Inflammatory macrophage (primary cell): ENCODE measurements around the gene CSMD2.

Experiments
- DNase-seq, 2 donors: peaks; one replicate each; pipeline ENCODE4 v3.0.0-alpha.2; 2020 to 2022

The CSMD2 gene

DNA sequence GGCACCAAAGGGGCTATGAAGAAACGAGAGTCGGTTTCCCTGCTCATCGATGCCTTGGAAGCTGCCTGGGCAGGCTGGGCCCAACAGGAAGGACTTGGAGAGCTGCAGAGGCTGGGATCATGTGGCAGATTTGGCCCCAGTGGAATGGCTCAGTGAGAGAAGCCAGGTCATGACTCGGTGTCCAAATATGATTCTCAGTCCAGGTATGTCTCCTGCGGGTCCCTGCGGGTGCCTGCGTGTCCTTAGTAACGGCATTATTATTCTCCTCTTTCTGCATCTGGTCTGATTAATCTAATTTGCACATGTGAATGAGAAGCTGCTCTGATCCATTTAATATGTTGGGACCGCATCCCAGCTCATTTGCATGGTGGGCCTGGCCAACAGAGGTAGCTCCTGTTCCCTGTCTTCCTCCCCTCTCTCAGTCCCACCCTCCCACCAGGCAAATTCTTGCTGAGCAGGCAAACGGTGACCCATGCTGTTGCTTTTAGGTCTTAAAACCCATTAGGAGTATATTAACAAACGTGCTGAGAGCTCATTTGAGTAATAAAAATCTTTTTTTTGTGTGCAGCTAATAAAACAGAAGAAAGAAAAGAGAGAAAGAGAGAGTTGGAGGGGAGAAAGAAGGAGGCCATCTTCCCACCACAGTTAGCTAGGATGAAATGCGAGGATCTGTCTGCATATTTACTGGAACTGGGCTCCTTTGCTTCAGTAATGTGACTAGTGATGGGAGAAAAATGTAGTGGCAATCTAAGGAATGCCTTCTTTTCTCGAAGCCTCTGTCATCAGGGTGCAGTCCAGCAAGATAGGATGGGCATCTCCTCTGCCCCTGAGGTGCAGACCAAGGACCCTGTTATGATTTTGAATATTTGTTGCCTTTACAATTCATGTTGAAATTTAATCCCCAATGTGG lies 167.6 kb downstream of the CSMD2 start:
- no peak for DNase-seq

DNA sequence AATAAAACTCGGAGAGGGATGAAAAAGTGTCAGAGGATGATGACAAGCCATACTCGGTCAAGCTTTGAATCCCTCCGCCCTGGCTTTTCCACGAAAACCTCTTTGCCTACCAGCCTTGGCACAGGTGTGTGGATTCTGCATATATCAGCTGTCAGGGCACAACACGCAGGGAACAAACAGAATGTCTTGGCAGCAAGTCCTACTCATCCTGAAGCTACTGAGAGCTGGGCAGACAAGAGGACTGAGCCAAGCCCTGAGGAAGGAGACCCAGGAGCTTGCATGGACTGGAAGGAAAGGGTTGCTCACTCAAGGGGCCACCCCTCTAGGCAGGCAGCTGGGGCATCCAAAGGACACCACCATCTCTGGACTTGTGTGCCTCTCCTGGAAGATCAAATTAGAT lies 168.7 kb downstream of the CSMD2 start:
- no peak for DNase-seq

DNA sequence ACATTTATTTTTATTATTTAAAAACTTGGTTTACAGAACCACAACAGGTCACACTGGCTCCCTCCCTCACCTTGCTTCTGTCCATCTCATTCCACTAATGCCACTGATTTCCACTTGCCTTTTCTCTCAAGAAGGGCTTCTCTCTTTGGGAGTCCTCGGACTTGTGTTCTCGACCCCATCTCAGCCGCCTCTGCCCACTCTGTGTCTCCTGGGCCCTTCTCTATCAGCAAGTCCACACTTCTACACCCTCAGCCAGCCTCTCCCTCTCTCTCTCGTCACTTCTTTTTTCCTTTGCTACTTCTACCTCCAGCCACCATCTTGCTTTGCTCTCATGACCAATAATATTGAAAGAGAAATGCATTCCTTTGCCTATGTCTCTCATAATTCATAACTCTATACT lies 171.7 kb downstream of the CSMD2 start:
- DNase-seq = no peak

DNA sequence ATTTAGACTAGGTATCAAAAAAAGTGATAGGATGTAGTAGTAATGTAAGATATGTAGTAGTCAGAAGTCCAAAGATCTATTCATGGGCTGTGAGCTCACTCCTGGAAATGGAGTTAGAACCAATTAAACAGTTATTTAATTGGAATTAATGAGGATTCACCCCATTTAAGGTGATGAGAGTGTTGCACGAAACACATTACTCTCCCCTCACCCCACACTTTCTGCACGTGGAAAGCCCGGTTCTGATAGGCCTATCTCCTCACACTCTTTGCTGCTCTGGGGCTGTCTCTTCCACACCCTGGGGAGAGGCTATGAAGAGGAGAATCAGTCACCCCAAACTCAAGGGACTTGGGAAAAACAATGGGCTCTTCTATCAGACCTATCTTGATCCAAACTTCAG lies 174.7 kb downstream of the CSMD2 start:
- DNase-seq = no peak

DNA sequence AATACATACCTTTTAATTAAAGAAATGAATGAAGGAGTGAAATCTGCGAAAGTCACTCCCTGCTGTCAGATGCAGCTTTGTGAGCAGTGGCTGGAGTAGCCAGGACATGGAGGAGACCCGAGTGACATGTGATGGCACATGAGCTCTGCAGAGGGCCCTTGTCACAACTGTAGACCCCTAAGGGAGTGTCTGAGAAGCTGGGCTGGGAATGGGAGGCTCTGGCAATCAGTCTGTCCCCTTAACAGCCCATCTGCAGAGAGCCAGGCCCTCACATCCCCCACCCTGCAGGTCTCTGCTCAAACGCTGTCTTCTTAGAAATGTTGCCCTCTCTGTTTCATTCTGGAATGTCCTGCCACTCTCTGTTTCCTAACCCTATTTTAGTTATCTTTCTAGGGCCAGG lies 176.9 kb downstream of the CSMD2 start:
- DNase-seq = no peak

DNA sequence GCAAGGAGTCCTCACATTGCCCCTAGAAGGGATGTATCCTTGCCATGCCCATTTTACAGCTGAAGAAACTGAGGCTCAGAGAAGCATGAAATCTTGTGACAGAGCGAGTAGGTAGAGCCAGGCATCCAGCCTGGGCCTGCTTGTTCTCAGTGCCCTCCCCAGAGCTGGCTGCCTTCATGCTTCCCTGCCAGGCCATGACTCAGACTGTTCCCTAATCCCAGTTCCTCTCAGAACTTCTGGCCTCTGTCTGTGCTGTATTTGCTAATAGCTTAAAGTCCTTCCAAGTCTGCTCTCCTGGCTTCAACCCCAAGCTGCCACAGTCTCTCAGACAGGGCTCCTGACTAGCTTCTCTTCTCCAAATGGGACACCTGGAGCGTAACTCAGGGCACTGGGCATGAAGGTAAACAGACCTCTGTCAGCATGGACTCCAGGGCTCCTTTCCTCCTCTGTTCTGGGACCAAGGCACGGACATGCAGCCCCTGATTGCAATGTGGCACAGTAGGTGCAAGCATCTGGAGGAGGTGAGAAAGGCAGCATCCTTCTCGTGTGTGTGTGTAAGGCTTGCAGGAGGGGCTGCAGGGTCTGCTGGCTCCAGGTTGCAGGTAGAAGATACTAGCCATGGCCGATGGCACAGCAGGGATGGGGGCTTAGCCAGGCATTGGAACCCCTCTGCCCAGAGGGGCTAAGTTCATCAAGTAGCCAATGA lies 178.5 kb downstream of the CSMD2 start:
- DNase-seq = peak in 1 of 2 donors; percentile 8

DNA sequence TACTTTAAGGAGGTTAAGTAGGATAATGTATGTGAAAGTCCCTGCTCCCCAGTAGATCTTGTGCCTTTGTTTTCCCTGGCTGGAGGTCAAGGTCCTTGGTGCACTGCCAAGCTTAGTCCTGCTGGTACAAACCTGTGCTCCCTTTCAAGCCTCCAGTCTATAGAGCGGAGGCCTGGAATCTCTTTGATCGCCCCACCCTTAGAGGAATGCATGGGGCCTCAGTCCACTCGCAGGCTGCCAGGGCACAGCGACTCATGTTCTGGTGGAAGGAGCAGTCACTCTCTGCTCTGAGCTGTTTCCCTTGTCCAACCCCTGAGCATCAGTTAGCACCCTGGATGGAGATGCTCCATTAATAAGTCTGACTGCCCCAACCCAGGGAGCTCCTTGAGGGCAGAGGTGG lies 179.4 kb downstream of the CSMD2 start:
- DNase-seq = no peak

DNA sequence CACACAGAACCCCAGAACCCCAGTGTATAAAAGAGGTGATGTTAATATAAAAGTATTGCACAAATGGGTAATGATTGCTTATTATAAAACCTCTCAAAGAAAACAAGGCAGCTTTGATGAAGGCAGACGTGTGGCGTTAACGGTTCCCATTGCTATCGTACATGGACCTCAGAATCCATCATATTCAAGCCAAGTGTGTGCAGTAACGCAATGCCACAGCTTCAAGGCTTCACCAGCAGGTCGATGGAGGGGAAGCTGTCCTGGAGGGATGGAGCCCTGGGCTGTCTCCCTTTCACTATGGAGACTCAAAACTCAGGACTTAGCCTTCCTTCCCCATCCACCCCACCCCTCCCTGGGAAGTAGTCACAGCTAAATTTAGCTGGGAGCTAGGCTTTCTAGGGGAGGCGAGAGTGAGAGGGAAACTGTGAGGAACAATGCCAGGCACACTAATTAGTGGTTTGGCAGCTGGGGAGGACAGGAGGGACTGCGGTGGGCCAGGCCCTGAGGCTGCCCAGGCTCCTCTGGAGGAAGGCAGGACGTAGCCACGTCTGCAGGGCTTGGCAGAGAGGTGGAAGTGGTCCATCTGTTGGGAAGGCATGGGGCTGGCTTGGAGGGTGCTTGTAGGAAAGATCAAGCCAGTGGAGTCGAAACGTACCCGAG lies 180.0 kb downstream of the CSMD2 start:
- DNase-seq = no peak

DNA sequence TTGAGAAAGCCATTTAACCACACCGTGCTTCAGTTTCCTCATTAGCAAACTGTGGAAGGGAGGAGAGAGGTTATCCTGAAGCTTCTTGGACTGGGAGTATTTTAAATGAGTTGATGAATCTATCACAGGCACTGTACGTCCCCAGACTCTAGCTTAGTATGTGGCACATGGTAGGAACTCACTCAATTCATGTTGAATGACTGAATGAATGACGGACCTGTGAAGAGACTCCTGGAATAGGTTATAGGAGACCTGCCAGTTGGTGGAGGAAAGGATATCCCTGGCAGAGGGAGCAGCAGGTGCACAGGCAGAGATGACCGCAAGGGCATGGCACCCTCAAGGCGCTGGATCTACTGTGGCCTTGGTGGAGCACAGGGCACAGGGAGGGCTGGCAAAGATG lies 182.6 kb downstream of the CSMD2 start:
- DNase-seq = no peak

DNA sequence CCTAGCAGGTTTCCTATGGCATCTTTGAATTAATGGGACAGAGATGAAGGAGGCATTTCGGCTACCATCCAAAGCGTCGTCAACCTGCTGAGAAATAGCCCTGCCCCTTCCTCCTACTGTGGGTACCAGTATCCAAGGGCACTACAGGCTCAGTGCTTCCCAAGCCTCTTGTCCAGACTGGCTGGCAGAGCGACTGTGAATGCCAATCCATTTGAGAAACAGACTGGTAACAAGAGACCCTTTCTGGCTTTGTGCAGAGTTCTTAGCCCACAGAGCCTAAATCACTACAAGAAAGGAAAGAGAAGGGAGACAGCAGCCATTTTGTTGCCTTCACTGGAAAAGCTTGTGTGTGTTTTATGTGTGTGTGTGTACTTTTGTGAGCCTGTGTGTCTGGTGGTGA lies 185.7 kb downstream of the CSMD2 start:
- DNase-seq = no peak

DNA sequence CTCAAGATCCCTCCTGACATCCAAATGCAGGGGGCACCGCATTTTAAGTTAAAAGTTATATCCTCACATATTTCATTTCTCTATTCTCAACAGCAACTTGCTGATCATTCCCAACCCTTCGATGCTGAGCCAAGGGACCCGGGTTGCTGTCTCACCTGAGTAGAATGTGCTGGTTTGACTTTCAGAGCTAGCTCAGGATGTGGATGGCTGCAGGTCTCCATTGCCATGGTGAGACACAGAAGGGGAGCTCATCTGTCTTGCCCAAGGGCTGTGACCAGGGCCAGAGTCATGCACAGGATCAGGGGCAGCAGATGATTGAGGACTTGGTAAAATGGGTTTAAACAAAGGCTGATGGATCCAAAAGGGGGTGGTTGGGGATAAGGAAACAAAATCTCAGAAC lies 189.1 kb downstream of the CSMD2 start:
- DNase-seq = no peak

DNA sequence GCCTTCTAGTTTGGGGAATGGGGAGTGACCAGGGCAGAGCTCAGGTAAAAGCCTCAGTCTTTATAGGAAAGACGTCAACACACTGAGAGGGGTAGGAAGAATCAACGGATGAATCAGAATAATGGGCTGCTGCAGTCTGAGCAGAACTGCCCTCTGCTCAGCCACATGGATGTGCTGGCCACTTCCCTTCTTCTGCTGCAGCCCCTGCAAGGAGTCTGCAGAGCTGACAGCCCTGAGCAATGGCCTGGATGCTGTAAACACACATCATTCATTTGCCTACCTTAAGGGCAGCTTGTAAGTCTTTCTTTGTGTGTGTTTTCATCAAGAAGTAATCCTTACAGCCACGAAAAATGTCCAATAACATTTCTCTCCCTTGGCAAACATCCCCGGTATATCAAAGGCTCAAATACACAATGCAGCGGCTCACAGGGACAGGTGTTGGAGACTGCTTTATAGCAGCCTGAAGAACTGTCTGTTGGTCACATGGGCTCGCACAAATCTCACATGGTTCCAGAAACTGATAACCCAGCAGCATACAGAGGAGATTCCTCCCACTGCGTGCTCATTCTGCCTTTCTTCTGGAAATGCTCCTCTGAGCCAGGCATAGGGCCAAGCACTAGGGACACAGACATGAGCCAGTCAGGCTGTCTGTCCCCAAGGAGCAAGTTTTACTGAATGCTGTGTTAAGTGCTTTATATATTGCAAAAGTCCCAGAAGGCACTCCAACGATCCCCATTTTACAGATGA lies 191.1 kb downstream of the CSMD2 start:
- no peak for DNase-seq

DNA sequence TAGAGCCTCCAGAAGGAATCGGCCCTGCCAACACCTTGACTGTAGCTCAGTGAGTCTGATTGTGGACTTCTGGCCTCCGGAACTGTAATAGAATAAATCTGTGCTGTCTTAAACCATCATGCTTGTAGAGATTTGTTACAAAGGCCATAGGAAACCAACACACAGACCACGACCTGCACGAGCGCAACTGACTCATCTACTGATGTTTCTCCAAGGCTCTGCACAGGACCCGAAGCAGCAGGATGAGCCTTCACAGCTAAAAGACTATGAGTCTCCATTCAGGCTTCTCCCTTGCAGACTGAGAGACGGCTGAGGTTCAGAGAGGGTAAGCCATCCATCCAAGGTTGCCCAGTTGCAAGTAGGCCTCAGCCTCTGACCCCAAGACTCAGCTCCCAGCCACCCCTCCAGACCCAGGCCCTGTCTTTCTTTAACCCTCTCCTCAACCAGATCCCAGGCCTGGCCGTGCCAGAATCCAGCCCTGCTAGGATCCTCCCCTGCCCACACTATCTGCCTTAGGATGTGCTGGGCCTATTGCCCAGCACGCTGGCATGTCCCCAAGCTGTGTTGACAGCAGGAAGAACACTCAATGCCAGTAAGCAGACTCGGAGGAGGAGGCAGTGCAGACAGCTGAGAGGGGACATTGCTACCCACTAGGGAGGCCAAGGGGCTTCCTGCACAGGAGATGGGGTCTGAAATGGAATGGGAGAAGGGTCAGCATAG lies 192.2 kb downstream of the CSMD2 start:
- DNase-seq = no peak

DNA sequence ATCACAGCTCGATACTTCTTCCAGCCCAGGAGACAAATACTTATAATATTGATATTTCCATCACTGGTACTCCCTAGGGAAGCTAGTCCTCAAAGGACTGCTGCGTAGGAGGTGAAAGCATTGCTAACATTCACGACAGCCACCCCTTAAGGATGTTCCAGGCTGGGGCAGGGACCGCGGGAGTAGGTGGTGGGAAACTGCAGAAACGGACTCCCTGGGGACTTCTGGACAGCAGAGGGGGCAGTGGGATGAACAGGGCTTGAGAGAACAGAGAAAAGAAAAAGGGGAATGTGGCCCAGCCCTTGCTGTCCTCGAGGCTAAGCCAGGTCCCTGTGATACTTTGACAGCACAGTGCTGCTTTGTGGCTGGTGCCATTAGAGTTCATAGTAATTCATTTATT lies 193.1 kb downstream of the CSMD2 start:
- DNase-seq = no peak

DNA sequence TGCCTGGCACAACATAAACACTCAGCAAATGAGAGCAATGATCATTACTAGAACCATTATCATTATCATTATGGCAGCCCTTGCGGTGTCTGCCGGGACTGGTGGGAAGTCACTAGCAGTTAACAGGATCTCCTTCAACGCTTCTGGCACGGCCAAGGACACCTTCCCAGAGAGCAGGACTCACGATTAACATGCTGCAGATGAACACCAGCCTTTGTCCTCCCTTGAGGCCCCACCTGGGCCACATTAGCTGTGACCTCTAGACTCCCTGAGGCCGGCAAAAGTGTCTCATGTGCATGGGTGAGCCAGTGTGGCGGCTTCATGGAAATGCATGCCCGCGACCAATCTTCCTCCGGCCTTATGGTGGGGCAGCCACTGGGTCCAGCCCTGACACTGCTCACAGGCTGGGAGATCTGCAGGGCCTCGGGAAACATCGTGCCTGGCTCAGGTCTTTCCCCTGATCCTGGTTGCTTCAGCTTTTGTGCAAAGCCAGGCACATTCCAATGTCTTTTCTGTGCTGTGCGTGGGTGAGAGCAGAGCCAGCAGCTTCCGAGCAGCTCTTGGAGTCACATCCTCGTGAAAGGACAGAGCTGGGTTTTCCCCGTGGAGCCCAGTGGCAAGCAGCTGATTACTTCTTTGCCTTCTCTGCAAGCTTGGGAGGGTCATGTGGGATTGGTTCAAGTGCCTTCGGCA lies 193.9 kb downstream of the CSMD2 start:
- DNase-seq = no peak

DNA sequence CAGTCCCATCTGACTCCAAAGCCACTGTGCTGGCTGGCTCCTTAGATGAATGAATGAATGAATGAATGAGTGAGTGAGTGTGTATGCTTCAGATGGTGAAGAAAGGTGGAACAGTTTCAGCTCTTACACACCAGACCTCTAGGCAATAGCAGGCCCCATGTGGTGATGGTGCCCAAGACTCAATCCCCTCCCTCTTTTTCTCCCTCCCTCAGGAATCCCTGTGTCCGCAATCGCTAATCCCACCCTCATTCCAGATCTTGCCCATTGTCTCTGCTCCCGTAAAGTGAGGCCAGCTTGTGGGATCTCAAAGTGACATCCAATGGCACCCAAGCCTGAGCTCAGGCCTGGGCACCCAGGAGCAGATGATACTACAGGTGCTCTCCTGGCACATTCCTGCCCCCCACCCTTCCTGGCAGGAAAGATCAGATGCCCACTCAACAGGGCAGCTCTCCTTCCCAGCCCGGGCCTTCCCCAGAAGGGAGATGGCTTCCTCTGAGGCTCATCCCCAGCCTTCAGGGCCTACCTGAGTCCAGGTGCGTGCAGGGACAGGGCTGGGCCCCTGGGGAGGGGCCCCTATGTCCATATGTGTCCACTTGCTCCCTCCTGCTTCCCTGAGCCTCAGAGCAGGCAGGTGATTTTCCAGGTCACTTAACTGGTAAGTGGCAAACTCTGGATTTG lies 194.7 kb downstream of the CSMD2 start:
- no peak for DNase-seq

DNA sequence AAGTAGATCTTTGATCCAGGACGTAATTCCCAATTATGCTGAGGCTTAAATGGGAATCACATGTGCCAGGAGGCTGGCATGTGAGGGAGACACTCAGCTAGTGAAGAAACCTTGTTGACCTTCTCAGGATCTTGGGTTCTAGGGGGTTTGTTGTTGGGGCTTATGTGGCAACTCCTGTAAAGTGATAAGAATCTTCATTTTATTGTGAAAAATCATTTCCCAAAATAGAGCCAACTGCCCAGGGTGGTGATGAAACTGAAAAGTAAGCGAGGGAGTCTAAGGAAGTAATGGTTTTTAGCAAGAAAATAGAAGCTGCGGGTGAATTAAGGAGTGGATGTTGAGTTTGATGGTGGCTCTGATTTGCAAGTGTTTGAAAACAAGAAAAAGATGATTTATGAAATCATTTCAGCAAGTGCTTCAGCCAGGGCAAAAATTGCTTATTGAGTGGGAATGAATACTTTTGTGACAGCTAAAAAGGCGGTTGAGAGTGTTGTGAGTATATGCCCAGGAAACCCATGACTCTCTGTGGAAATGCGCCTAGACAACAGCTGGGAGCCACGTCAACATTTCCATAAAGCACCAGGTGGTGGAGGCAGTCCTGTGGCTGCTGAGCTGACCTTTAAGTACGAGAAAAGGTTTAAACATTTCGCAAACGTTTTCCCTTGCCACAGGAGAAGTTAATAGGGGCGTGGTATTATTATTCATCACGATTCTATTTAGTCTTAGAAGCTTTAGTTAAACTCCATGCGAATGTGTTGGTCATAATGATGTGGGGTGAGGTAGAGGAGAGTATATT lies 198.5 kb downstream of the CSMD2 start:
- no peak for DNase-seq

DNA sequence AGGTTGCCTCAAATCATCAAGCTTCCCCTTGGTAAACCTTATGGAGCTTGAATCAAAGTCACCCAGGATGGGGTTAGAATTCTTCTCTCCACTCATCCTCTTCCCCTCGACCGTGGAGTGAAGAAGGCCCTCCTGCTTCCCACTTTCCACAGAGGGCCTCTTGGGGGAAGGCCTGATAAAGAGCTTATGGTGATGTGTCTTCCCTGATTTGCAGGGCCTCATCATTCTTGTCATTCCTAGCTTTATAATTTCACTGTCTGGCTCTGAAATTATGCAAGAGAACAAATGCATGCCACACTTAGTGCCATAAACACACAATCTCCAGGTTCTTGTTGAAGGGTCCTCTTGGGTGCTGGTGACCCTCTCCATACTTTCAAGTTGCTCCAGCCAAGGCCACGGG lies 199.9 kb downstream of the CSMD2 start:
- DNase-seq = no peak

DNA sequence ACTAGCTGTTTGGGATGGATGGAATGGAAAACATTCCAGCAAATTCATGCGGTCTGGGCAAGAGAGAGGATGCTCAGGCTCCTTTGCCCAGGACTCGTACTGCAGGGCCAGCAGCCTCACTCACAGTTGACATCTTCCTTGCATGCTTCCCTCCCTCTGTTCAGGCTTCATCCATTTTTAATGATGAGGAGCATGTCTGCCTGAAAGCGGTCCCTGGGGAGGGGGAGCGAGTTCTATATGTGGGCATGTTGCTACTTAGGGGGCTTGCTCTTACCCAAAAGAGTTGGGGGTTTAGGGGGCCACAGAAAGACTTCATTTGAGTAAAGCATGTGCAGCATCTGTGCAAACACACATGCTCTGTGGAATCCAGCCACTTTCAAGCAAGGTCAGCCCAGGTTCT lies 203.0 kb downstream of the CSMD2 start:
- DNase-seq = no peak
